HG03095 (cell line): Measurements from ENCODE around the gene KCNQ1OT1.

Experiments
- ATAC-seq: cut with Tn5 transposase; IDR thresholded peaks from one replicate; pipeline ENCODE4 v1.9.1; 2021; ENCODE audit warnings: moderate library complexity; ENCODE audit not compliant: unreplicated experiment

KCNQ1OT1 gene

DNA sequence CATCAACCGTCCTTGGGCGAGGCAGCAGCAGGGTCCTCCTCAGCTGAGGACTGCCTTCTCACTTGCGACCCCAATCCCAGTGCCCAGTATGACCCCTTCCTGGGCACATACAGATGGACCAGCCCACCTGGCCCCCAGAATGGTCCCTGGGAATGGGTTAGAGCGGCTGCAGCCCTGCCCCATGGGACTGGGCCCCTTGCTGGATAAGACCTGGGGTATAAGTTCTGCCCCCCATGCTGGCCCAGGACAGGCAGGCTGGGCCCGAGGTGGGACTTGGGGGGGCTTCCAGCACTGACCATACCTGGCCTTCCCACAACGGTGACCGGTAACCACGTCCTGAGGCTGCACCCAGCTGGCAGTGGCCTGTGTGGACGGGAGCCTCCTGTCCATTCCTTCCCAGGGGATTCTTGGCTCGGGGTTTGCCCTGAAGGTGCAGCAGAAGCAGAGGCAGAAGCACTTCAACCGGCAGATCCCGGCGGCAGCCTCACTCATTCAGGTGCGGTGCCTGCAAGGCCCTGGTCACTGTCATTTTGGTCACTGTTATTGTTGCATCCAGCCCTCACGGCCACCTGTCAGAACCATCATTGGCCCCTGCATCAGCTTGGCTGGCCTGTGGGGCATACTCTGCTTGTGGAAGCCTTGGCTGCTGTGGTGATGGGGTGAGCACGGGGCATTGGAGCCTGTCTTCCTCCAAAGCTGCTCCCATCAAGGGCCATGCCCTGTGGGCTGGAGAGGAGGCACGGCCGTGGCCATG, 114.8 kb downstream of the KCNQ1OT1 start:
- no peak for ATAC-seq

DNA sequence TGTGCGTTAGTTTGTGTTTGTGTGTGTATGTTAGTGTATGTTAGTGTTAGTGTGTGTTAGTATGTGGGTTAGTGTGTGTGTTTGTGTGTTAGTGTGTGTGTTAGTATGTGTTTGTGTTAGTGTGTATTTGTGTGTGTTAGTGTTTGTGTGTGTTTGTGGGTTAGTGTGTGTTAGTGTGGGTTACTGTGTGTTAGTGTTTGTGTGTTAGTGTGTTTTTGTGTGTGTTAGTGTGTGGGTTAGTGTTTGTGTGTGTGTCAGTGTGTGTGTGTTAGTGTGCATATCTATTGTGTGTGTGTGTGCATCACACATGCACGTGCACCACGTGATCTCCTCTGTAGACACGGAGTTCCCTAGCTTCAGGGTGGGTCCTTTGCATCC, 115.4 kb downstream of the KCNQ1OT1 start:
- ATAC-seq, result no peak

DNA sequence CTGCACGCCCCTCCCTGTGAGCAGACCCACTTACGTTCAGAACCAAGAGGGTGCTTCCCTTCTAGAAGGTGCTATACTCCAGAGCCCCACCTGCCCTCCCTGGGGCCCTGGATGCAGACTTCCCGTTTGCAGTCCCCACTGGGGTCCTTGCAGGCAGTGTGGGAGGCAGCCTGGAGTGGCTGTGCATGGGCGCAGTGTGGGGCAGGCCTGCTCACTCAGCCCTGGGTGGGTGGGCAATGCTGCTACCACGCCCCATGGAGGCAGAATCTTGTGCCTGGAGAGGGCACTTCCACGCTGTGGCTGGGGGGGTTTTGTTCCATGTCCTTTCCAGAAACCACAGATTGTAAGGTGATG, 116.2 kb downstream of the KCNQ1OT1 start:
- no peak for ATAC-seq

DNA sequence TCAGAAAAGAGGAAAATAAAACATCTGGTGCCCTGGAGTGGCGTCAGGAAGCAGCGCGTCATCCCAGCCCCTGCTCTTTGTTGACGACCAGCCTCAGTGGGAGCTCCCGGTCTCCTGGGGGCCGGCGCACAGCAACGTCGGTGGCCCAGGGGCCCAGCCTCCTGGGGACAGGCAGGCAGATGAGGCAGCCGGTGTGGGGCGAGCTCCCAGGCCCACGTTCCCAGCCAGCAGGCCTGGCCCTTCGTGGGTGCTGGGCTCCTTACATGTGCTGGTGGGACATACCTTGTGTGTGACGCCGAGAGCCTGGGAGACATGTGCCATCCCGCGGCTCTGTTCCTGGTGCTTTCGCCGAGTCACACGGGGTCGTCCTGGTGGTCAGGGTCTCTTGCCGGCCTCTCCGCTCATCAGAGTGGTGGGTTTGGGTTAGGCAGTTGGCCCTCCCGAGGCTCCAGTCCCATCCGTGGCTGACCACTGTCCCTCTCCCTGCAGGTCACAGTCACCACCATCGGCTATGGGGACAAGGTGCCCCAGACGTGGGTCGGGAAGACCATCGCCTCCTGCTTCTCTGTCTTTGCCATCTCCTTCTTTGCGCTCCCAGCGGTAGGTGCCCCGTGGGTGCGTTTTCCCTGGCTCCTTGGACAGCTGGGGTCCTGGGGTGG, 116.7 kb downstream of the KCNQ1OT1 start:
- no peak for ATAC-seq

DNA sequence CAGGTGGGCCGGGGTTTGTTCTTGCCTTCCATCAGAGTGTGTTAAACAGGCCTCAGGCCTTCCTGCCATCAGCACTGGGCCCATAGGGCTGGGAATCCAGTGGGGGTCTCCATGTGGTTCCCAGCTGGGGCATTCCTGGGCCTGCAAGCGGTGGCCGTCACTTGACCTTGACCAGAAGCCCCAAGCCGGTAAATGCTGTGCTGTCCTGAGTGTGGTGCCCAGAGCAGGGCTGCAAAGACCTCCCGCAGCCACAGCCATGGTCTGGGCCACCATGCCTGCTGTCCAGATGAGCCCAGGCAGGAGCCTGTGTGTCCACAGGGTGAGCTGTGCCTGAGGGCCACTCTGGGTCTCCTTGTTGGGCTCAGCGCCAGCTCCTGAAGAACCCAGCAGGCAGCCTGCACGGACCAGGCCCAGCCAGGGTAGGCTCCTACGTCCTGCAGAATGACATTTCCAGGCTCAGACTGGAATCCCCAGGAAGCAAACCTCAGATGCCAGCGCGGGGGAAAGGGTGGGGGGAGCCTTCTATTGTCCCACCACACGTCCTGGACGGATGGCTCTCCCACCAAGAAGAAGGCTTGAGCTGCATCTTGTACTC, 117.3 kb downstream of the KCNQ1OT1 start:
- ATAC-seq, result no peak

DNA sequence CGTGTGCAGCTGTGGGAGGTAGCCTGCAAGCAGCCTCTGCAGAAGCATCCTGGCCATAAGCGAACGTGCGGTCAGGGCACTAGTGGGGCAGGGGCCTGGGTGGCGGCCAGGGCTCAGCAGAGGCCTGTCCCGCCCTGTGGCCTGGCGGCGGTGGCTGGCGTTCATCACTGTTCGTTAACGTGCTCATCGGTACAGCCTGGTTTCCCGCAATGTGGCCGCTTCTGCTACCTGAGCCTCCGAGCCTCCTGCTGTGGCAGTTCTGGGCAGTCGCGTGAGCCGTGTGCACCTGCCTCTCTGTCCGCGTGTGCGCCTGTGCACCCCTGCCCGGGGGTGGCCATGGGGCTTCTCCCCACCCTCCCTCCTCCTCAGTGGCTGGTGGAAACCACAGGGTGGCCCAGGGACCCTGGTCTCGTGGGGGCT, 117.9 kb downstream of the KCNQ1OT1 start:
- ATAC-seq, result no peak

DNA sequence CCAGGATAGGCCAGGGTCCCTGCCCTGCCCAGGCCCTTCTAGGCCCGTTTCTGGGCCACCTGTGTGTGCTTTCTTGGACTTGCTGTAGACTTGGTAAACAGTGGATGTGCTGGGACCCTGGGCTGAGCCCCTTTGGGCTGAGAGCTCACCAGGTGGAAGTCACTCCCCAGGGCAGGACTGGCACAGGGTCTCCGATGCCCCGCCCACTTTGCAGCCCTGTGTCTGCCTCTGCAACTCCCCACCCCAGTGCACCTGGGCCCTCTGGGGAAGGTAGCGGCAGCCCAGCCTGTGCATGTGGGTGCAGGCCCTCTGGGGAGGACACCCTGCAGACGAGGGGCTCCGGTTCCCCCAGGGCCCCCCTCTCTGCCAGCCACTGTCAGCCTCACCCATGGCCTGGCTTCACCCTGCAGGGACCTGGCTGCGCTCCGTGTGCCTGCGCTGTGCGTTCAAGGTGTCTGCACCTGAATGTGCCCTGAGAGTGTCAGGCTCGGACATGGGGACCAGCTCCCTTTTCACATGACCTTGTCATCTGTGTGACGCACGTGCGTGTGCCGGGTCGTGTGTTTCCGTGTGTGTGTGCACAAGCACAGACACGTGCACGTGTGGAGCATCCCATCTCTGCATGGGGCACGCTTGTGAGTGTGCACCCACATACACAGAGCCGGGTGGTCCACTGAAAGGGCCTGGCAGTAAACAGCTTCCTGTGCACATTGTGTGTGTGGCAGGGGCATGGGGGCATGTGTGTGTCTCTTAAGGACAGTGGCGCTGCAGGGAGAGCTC, 118.5 kb downstream of the KCNQ1OT1 start:
- ATAC-seq, result no peak

DNA sequence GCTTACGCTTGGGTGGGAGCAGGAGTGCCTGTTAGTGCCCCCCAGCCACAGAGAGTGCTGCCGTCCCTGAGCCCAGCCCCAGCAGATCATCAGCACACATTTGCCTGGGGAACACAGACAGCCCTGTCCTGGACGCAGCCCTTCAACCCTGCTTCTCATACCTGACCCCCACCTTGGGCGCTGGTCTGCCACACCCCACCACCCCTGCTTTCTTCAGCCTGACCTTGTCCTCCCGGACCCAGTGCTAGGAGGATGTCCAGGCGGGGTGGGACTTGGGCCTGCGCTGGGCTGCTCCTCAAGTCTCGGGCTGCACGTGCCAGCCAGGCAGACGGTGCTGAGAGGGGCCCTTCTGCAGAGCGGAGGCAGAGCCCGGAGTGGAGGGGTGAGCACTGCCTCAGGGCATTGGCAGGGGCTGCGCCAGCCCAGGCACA, 119.2 kb downstream of the KCNQ1OT1 start:
- no peak for ATAC-seq

DNA sequence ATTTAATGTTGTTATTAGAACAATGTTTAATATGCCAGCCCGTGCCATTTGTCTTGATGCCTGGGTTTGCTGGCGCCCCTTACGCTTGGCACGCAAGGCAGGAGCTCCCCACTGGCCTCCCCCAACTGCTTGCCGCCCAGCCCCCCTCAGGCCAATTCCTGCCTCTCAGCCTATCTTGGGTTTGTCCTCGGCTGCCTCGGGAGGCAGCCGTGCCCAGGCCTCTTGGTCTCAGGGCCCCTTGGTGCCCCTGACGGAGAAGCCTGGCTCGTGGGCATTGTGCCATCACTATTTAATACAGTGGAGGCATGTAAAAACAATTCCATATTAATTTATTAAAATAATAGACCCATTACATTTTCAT, 119.8 kb downstream of the KCNQ1OT1 start:
- ATAC-seq, result no peak

DNA sequence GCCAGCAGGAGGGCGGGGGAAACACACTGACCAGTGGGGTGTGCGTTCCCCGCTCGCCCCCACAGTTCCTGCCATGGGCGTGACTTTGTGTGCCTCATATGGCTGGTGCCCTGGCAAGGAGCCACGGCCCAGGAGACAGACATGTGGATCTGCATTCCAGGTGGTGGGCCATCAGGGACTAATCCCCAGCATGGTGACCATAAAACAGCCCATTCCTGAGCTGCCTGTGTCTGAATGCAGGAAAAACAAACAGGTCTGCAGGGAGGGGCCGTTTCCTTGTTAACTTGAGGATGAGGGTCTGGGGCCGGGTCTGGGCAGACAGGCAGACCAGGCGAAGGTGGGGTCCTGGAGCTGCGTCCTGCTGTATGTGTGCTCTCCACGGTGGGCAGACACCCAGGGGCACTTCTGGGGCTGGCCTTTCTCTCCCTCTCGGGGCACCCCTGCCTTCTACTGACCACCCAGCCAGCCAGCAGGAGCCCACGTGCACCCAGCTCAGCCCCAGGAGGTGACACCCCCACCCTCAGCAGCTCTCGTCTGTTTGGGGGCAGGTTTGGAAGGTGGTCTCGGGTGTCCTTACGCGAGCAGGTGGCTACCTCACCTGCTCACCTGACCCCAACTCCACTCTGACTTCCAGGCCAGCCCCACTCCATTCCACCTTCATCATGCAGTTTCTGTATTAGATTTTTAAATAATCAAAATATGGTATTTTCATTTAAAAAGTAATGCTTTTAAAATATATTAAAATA, 120.3 kb downstream of the KCNQ1OT1 start:
- no peak for ATAC-seq

DNA sequence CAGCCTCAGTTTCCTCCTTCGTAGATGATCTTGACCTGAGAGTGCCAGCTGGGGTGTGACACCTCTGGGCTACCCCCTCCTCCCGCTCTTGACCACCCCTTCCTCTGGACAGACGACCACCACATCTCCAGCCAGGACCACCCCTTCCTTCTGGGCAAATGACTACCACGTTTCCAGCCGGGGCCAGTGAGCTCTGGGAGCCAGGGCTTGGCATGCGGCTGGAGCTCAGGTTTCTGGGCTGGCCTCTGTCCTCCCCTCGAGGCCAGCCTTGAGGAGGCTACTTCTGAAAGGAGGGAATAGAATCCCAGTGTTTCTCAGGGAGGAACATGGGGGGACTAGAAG, 120.9 kb downstream of the KCNQ1OT1 start:
- ATAC-seq, result no peak

DNA sequence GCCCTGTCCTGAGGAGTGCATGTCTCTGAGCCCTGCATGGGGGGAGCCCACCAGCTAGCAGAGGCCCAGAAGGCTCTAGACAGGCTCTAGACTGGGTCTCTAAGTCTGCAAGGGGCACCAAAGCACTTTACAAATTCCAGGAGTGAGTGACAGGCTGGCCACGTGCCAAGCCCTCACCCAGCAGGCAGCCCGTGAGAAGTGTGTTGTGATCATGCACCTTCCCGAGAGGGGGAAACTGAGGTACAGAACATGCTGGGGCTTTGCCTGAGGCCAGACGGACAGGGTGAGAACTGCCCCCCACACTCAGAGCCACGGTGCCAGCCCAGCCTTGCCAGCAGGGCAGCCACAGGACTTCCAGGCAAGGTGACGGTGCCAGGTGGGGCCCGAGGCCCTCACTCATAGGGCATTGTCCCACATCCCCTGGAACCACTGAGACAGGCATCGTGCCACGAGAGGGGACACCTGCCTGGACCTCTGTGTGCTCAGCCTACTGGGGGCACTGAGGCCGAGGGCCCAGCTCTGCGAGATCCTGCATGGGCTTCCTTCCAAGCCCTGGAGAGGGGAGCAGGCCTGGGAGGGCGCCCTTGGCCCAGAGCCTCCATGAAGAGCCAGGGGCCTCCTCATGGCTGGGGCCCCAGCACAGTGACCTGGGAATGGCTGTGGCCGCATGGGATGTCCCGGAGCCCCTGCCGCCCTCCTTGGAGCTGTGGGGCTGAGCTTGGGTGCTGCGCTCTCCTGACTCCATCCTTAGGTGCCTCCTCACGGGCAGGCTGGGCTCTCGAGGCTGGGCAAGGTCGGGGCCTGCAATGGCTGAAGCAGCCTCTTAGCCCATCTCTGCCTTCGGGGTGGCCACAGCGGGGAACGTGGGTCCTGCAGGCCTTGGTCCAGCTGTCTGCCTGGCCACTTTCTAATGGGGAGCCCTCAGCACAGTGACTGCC, 121.5 kb downstream of the KCNQ1OT1 start:
- ATAC-seq, result no peak

DNA sequence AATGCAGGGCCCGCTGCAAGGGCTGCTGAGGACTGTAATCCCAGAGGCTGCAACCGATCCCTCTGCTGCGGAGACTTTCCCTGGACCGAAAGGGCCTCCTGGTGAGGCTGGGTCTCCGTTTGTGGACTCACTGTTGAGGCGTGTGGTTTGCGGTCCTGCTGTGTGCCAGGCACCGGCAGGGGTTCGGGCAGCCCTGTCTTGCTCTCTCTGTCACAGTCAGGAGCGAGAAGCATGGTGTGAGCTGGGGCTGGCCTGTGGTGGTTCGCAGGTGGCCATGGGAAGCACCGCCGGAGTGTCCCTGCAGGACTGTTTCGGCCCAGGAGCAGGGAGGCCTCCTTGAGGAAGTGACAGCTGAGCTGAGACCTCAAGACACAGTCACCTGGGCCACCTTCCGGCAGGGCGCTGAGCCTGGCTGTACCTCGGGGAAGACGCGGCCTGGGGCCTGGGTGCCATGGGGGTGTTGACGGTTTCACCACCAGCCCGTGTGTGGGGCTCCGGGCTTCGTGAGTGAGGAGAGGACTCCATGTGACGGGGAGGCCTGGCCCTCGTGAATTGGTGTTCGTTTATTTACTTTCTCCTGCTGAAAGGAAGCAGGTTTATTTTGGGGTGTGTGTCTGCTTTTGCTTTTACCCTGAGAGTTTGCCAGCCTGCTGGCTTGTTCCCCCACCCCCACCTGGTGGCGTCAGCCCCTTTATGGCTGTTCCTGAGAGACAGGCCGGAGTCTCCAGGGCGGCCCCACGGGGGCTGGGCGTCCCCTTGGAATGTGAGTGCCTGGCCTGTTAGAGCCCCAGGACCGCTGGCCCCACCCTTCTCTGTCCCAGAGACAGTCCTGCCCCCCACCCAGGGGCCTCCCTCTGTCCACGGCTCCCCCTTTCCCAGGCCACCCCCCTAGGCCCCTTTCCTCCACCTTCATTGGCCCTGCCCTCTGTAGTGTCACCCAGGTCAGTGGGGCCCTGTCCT, 122.5 kb downstream of the KCNQ1OT1 start:
- no peak for ATAC-seq

DNA sequence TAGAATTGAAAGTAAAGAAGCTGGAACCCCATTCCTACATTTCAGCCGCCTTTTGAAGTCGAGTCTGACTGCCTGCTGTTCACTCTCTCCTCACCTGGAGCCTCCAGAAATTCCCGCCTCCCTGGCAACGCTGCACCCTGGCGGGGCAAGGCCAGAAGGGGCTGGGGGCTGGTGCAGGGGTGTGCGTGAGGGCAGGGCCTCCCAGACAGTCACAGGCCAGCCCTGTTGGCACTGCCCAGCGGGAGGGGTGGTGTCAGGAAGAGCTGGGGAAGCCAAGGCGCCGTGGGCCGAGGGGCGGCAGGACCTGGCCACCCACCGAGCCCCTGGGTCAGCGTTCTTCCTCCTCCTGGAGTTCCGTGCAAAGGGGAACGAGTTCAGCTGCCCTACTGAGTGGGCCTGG, 123.2 kb downstream of the KCNQ1OT1 start:
- no peak for ATAC-seq

DNA sequence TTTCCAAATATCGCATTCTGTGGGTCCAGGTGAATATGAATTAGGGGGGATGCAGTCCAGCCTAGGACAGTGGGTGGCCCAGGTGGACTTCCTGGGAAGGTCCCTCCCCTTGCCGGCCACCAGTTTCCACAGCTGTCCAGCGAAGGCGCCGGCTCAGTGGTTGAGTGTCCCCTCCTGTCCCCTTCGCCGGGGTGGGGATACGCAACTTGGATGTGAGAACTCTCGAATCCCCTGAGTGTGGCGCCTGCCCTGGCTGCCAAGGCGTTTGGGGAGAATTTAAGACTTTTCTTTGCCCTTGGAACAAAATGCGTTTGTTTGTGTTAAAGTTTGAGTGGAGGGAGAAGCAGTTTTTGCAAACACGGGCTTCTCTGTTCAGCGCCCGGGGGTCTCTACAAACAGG, 123.7 kb downstream of the KCNQ1OT1 start:
- ATAC-seq, result no peak

DNA sequence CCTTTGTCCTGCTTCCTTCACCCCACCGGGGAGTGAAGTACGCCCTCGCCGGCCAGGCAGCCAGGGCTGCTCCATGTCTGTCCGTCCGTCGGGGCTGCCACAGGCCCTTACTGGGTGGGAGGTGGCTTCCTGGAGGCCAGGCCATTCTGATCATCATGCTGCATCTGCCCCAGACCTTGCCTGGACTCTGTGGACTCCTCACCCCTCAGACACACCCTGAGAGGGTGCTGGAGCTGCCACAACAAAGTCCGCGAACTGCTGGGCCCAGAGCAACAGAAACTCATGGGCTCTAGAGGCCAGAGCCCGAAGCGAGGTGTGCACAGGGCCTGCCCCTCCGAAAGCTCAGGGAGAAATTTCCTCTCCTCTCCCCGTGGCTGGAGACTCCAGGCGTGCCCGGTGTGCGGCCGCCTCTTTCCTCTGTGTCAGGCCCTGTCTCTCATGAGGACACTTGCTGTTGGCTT, 124.2 kb downstream of the KCNQ1OT1 start:
- no peak for ATAC-seq

DNA sequence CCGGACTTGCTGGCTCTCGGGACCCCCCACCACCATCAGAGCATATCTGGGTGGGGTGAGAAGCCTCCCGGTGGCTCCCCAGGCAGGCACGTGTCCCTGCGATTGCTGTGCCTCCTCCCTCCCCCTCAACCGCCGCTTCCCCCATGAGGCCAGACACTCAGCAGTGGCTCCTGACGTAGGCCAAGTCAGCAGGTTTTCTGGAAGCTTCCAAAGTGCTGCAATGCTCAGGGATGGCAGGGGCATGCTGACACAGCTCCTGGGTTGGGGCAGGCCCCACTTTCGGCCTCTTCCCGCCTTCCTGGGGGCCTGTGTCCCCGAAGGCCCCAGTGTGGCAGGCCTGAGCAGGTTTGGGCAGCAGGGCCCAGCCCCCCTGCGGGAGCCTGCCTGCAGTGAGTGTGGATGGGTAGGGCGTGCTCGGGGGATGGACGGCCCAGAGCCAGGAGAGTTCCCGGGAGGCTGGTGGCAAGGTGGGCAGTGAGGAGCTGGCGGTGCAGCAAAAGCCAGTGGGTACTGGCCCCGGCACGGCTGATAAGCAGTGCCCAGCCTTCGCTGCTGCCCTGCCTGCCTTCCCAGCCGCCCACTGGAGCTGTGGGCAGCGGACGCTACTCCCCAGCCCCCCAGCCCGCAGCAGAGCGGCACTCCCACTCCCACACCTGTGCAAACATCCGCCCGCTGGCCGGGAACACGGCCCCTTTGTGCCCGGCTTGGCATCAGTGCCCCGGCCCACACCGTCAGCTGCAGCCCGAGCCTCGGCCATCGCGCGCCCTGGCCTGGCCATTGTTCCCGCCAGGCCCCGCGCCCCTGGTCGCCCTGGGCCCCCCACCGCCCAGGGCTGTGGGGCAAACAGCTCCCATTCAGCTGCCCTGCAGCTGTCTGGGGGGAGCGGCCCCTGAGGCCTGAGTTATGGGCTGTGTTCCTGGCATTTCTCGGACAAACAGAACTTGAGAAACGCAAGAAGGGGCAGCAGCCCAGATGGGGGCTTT, 125.0 kb downstream of the KCNQ1OT1 start:
- ATAC-seq, result no peak
